A549 (cell line): ENCODE results near the gene NAXD. TPM values are rescaled to one million over a fixed set of nuclear protein-coding genes. Genes with fewer than 3 reads are reported as not detected.

Experiments used
- ATAC-seq, 2 experiments: fragments of 200-7000 bp in 1 of 2; fragments of >200 bp in 1 of 2; cut with Nextera tagmentation in 1 of 2; cut with Tn5 transposase in 1 of 2; 3 replicates each; pipeline versions ENCODE4 v1.8.0 to v1.9.1; 2018 to 2020; ENCODE audit warnings: mild to moderate bottlenecking in 1 of 2, moderate library complexity in 1 of 2
- CTCF ChIA-PET: fragments of 300-600 bp; sonication (Branson Sonifier 250); formaldehyde crosslinking; extraction: SDS; loops from one replicate; lab custom pipeline; 2021; ENCODE audit warnings: antibody characterized with exemption, inconsistent platforms; lab: Yijun Ruan, JAX
- POLR2A ChIA-PET: fragments of 350-600 bp; formaldehyde crosslinking; extraction: SDS; loops from one replicate; lab custom pipeline; 2021; ENCODE audit warnings: antibody characterized with exemption, inconsistent platforms; lab: Yijun Ruan, JAX
- DNase-seq, 2 experiments: peaks; one replicate each; pipeline versions ENCODE4 v3.0.0 to v3.0.0-alpha.2; 2011 to 2016; ENCODE audit warnings: low read depth in 1 of 2, low spot score in 1 of 2
- FAIRE-seq: peaks from 2 replicates; lab custom pipeline; 2011; peaks lifted over from hg19 to GRCh38; lab: Jason Lieb, UNC
- H3K27ac ChIP-seq, 2 experiments: fragments of >200 bp; sonication (Bioruptor Twin); formaldehyde crosslinking; 3 replicates each; pipeline ENCODE4 v1.5.1; 2016 to 2017
- H3K4me1 ChIP-seq: fragments of >200 bp; sonication (Bioruptor Twin); formaldehyde crosslinking; 3 replicates; pipeline ENCODE4 v1.6.1; 2016
- H3K4me2 ChIP-seq: fragments of >200 bp; sonication (Bioruptor Twin); formaldehyde crosslinking; 3 replicates; pipeline ENCODE4 v1.6.1; 2016
- H3K4me3 ChIP-seq: fragments of >200 bp; sonication (Bioruptor Twin); formaldehyde crosslinking; 3 replicates; pipeline ENCODE4 v1.5.1; 2016
- H3K9me3 ChIP-seq: fragments of >200 bp; sonication (Bioruptor Twin); formaldehyde crosslinking; 3 replicates; pipeline ENCODE4 v1.6.1; 2016
- ATOH8 ChIP-seq: fragments of 250-450 bp; sonication (Bioruptor Pico); IDR thresholded peaks from 2 replicates; pipeline ENCODE4 v1.5.0; 2020; ENCODE audit warnings: low read depth, mild to moderate bottlenecking, moderate library complexity
- BHLHE40 ChIP-seq: IDR thresholded peaks from 2 replicates; pipeline ENCODE4 v1.6.1; 2012; ENCODE audit warnings: low read depth, low read length, inconsistent platforms
- CBX2 ChIP-seq: fragments of 200-600 bp; sonication (generic); IDR thresholded peaks from 2 replicates; pipeline ENCODE4 v1.6.1; 2016; ENCODE audit warnings: low read depth, mild to moderate bottlenecking, borderline replicate concordance
- CHD2 ChIP-seq: fragments of 150-350 bp; IDR thresholded peaks from 2 replicates; pipeline ENCODE4 v1.6.1; 2014; ENCODE audit warnings: low read length; ENCODE audit not compliant: partially characterized antibody
- CHD4 ChIP-seq: fragments of 200-600 bp; sonication (generic); IDR thresholded peaks from 2 replicates; pipeline ENCODE4 v1.6.1; 2016; ENCODE audit warnings: antibody characterized with exemption, mild to moderate bottlenecking, borderline replicate concordance
- CTCF ChIP-seq: fragments of >200 bp; sonication (Bioruptor Twin); formaldehyde crosslinking; IDR thresholded peaks from 3 replicates; pipeline ENCODE4 v1.5.1; 2016
- E2F6 ChIP-seq: IDR thresholded peaks from 2 replicates; pipeline ENCODE4 v1.6.1; 2012; ENCODE audit warnings: low read depth, borderline replicate concordance
- EP300 ChIP-seq, 2 experiments: fragments of >200 bp; sonication (Bioruptor Twin); formaldehyde crosslinking; IDR thresholded peaks; 2 replicates in 1 of 2; 3 replicates in 1 of 2; pipeline ENCODE4 v1.6.1; 2016 to 2017
- FOSL2 ChIP-seq, 2 experiments: fragments of 450-650 bp in 1 of 2; fragments of >200 bp in 1 of 2; sonication (Bioruptor Twin) in 1 of 2; formaldehyde crosslinking; IDR thresholded peaks; 2 replicates each; pipeline versions ENCODE4 v1.5.0 to v1.6.1; 2016 to 2020; ENCODE audit warnings: mild to moderate bottlenecking in 1 of 2, moderate library complexity in 1 of 2
- FOXS1 ChIP-seq: fragments of 250-450 bp; sonication (Bioruptor Pico); IDR thresholded peaks from 2 replicates; pipeline ENCODE4 v1.5.0; 2020; ENCODE audit warnings: mild to moderate bottlenecking, moderate library complexity
- HES2 ChIP-seq: fragments of >200 bp; sonication (Bioruptor Twin); formaldehyde crosslinking; IDR thresholded peaks from 2 replicates; pipeline ENCODE4 v1.6.1; 2016
- HEYL ChIP-seq: fragments of 250-450 bp; sonication (Bioruptor Pico); IDR thresholded peaks from 2 replicates; pipeline ENCODE4 v1.8.0; 2021; ENCODE audit warnings: mild to moderate bottlenecking, moderate library complexity
- HOXB13 ChIP-seq: fragments of 250-450 bp; sonication (Bioruptor Pico); IDR thresholded peaks from 2 replicates; pipeline ENCODE4 v1.5.0; 2020; ENCODE audit warnings: low read depth, mild to moderate bottlenecking, moderate library complexity
- JUN ChIP-seq, 2 experiments: fragments of >200 bp; sonication (Bioruptor Twin); formaldehyde crosslinking; IDR thresholded peaks; 2 replicates in 1 of 2; 3 replicates in 1 of 2; pipeline ENCODE4 v1.6.1; 2016 to 2017
- MAFK ChIP-seq: fragments of 450-650 bp; IDR thresholded peaks from 2 replicates; pipeline ENCODE4 v1.6.1; 2014; ENCODE audit not compliant: partially characterized antibody
- MAZ ChIP-seq: fragments of 150-350 bp; IDR thresholded peaks from 2 replicates; pipeline ENCODE4 v1.6.1; 2014; ENCODE audit warnings: antibody characterized with exemption, low read depth, low read length, borderline replicate concordance
- POLR2A ChIP-seq: IDR thresholded peaks from 2 replicates; pipeline ENCODE4 v1.6.1; 2012; ENCODE audit warnings: mild to moderate bottlenecking, low read length
- RAD21 ChIP-seq, 2 experiments: fragments of >200 bp in 1 of 2; sonication (Bioruptor Twin) in 1 of 2; formaldehyde crosslinking in 1 of 2; IDR thresholded peaks in 1 of 2; conservative IDR thresholded peaks in 1 of 2; 2 replicates in 1 of 2; 3 replicates in 1 of 2; pipeline ENCODE4 v1.6.1; 2012 to 2018; ENCODE audit warnings: inconsistent platforms in 1 of 2
- RARB ChIP-seq: fragments of 250-450 bp; sonication (Bioruptor Pico); IDR thresholded peaks from 2 replicates; pipeline ENCODE4 v1.8.0; 2021; ENCODE audit warnings: mild to moderate bottlenecking, moderate library complexity
- REST ChIP-seq: fragments of 200-600 bp; sonication (generic); IDR thresholded peaks from 2 replicates; pipeline ENCODE4 v1.6.1; 2016; ENCODE audit warnings: antibody characterized with exemption, mild to moderate bottlenecking, moderate library complexity
- RFX5 ChIP-seq: fragments of 450-650 bp; IDR thresholded peaks from 2 replicates; pipeline ENCODE4 v1.7.1; 2014; ENCODE audit warnings: antibody characterized with exemption, mild to moderate bottlenecking, moderate library complexity
- SMC3 ChIP-seq: fragments of >200 bp; sonication (Bioruptor Twin); formaldehyde crosslinking; IDR thresholded peaks from 3 replicates; pipeline ENCODE4 v1.6.1; 2018; ENCODE audit warnings: inconsistent platforms
- SREBF2 ChIP-seq: fragments of 450-650 bp; IDR thresholded peaks from 2 replicates; pipeline ENCODE4 v1.6.1; 2014; ENCODE audit warnings: mild to moderate bottlenecking, moderate library complexity
- TP53 ChIP-seq: fragments of 250-450 bp; sonication (Bioruptor Pico); IDR thresholded peaks from 2 replicates; pipeline ENCODE4 v1.5.0; 2021; ENCODE audit warnings: mild to moderate bottlenecking, moderate library complexity
- USF2 ChIP-seq: fragments of 450-650 bp; IDR thresholded peaks from 2 replicates; pipeline ENCODE4 v1.6.1; 2014; ENCODE audit warnings: antibody characterized with exemption
- WGBS: methylation state at CpG from one replicate; pipeline ENCODE4 v1.1.6; 2017; ENCODE audit errors: missing lambda C conversion rate; 5-methylcytosine and 5-hydroxymethylcytosine counted together
- polyA plus RNA-seq, 4 experiments: library from polyadenylated mRNA; depleted of rRNA in 3 of 4; stranded (reverse); fragments of >200 nt; fragmentation: RNase III in 1 of 4; extraction: RNeasy Plus Mini Kit Qiagen cat#74134 plus additional on column Dnase treatment in 1 of 4; gene quantifications; 2 replicates in 3 of 4; 3 replicates in 1 of 4; pipeline ENCODE4 v1.2.3, GENCODE V29; 2011 to 2017

The NAXD gene
- polyA plus RNA-seq, 2 of the 4 experiments (the other 2 are of a cell fraction) = 14.2 to 19.0 TPM

- no peak overlapping the region for H3K4me3 ChIP-seq
- FAIRE-seq (no peak), DNase-seq (peak; percentile 42 to 43), ATAC-seq (peak; percentile 81 to 84; a peak in 5 of 6 replicates)
- H3K4me1 ChIP-seq = no peaks in the 10 kb centered on the region
- ChIA-PET POLR2A (interaction anchor here (1.5 kb wide), 1 partner anchor 34 kb away, joined by 4 read pairs; no protein-coding TSS in a partner anchor), CTCF (interaction anchor here (0.6 to 1.6 kb wide), 5 partner anchors 9 to 139 kb away, joined by 3 to 7 read pairs (median 4); no protein-coding TSS in a partner anchor)
- H3K27ac ChIP-seq = no peak overlapping the region
- no peaks in the 10 kb centered on the region for H3K9me3 ChIP-seq
- H3K4me2 ChIP-seq = no peak overlapping the region
- 68% methylated on average over 7 of the region's 7 CpGs for WGBS
- TF ChIP-seq MAFK (peak; percentile 57), ATOH8 (CRISPR knock-in tag) (no peak), RAD21 (conservative IDR thresholded peaks at IDR 0.05 in 1 of 2, IDR thresholded peaks at IDR 0.05 in 1 of 2) (peak in 1 of 2 experiments; percentile 27; a peak in 2 of 5 replicates), CHD2 (no peak), POLR2A (no peak), CTCF (peak; percentile 33), TP53 (CRISPR knock-in tag) (no peak)
Observed at GRCh38 chr13:110680852-110681251, 65.5 kb downstream of the NAXD start.

GRCh38 chr13:110681868-110682550 lies 66.7 kb downstream of the NAXD start:
- CTCF ChIA-PET = interaction anchor here (0.9 to 1.6 kb wide), 6 partner anchors 8 to 137 kb away, joined by 3 to 7 read pairs (median 4); no protein-coding TSS in a partner anchor
- H3K9me3 ChIP-seq = no peaks in the 10 kb centered on the region
- no peak for FAIRE-seq
- H3K4me2 ChIP-seq = no peak overlapping the region
- TF ChIP-seq SMC3 = no peak
- no peak for TF ChIP-seq HES2
- no peak for TF ChIP-seq HOXB13 (CRISPR knock-in tag)
- TF ChIP-seq CTCF = no peak
- TF ChIP-seq FOSL2 (IDR thresholded peaks at IDR 0.05) = no peak
- no peak for TF ChIP-seq FOSL2 (CRISPR knock-in tag; IDR thresholded peaks at IDR 0.05)
- no peak for TF ChIP-seq CBX2
- no peak for TF ChIP-seq HEYL (CRISPR knock-in tag)
- TF ChIP-seq CHD4 = no peak
- TF ChIP-seq MAFK = no peak
- no peak for TF ChIP-seq RARB (CRISPR knock-in tag)
- no peak for TF ChIP-seq FOXS1 (CRISPR knock-in tag)
- TF ChIP-seq EP300 (IDR thresholded peaks at IDR 0.05) = no peak
- no peak for TF ChIP-seq REST
- TF ChIP-seq USF2 = no peak
- no peak for TF ChIP-seq SREBF2
- TF ChIP-seq BHLHE40 = no peak
- TF ChIP-seq JUN (IDR thresholded peaks at IDR 0.05) = no peak
- TF ChIP-seq E2F6 = no peak
- TF ChIP-seq MAZ = no peak
- TF ChIP-seq RFX5 = no peak
- TF ChIP-seq, all 56 proteins: peak for 0
- no peak for DNase-seq
- H3K27ac ChIP-seq = no peak overlapping the region
- 89% methylated on average over 15 of the region's 15 CpGs for WGBS
- no peak overlapping the region for H3K4me3 ChIP-seq
- POLR2A ChIA-PET = interaction anchor here (1.0 to 1.5 kb wide), 2 partner anchors 30 to 33 kb away, joined by 4 to 9 read pairs; no protein-coding TSS in a partner anchor
- no peak for ATAC-seq
- H3K4me1 ChIP-seq = no peaks in the 10 kb centered on the region
